ENCODE results near the gene MSN.

The MSN gene

GRCh38 chrX:65674204-65674893, 6.9 kb downstream of the MSN start:
- DNase-seq = peak; percentile 31

DNA sequence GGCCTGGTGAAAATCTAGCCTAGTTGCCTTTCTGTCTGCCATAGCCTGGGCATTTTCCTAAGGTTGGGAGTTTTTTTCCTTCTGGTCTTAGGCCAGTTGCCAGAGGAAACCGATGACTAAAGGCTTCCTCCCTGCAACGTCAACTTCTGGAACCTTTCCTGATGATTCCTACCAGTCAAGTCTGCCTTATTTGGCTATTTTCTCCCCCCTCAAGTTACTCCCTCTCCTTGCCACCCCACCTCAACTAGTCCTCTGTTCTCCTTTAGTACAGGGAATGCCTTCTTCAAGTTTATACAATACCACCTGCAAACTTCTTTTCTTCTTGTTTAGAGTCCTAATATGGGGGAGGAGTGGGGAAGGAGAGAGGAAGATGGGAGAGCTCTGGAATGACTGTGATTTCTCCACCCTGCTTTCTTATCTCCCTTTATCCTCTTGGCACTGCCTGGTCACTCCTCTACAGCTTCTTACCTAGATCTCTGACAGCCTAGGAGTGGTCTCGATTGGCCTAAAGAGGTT, 10.6 kb downstream of the MSN start:
- no peak for DNase-seq

GRCh38 chrX:65679071-65679540, 11.7 kb downstream of the MSN start:
- no peak for DNase-seq

DNA sequence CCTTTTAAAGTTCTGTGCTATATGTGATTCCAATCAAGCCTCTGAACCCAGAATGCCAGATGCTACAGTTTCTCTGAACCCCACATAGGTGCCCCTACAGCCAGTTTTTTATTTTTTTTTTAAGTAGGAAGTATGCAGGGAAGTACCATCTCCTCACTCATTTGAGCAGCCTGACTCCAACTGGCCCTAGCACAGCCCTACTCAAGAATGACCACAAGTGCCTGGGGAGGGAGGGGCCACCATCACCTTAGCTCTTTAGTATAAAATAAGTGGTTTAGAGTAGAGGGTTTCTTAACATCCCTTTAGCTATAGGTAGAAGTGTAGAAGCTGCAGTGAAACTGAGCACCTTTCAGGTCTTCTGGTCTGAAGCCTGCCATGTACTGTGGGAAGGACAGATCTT, 14.4 kb downstream of the MSN start:
- no peak for DNase-seq

GRCh38 chrX:65685112-65685511, 17.7 kb downstream of the MSN start:
- no peak for DNase-seq

DNA sequence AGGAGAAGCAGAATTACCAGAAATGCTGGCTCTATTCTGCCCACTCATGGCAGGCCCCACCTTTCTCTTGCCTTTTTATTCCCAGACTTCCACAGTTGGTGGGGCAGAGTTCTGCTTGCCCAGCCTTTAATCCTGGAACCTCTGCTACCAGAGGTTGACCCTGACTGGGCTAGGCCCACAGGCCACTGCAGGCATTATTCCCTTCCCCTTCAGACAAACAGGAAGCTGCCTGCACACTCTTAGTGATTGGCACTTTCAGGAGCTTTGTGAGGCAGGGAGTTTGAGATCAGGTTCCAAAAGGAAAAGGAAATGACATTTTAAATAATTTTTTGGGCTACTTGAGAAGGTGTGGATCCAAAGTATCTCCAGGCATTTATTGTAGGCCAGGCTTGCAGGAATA, 18.8 kb downstream of the MSN start:
- DNase-seq = no peak

DNA sequence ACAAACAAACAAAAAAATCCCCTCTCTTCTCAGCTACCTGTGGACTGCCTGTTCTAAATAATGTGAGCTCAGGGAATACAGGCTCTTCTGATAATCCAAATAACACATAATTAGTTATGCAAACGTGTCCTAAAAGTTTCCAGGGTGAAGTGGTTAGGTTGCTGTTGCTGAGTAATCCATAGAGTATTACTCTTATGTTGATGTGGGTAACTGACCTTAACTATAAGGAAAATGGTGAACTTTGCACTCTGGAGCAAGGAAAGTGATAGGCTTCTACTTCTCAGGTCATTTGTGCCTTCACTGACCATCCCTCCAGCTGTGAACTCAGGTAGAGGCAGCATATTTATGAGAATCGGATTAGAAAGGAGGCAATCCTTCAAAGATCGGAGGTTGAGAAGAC, 19.9 kb downstream of the MSN start:
- DNase-seq = no peak

- DNase-seq = no peak
Observed at GRCh38 chrX:65688403-65688871, 21.0 kb downstream of the MSN start.

- DNase-seq = no peak
Observed at GRCh38 chrX:65689377-65689776, 21.9 kb downstream of the MSN start.

- DNase-seq = no peak
Observed at GRCh38 chrX:65690057-65690855, 22.8 kb downstream of the MSN start.

- DNase-seq = no peak
Observed at GRCh38 chrX:65695849-65696449, 28.5 kb downstream of the MSN start.

DNA sequence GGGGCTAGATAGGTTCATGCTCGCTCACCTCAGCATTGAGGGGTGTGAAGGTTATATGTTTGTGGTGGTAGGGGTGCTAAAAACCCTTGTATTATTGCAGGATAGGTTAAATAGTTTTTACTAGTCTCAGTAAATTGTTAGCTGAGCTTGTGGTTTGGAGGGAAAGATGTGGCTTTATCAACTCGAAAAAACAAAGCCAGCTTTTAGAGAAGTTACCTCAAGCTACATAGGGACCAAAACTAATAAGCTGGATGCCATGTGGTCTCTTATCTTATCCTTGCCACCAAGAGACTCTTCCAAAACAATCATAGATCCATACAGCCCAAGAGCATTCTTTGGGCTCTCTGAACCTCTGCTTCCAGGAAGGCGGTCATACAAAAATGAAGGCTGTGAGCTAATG, 29.2 kb downstream of the MSN start:
- no peak for DNase-seq

DNA sequence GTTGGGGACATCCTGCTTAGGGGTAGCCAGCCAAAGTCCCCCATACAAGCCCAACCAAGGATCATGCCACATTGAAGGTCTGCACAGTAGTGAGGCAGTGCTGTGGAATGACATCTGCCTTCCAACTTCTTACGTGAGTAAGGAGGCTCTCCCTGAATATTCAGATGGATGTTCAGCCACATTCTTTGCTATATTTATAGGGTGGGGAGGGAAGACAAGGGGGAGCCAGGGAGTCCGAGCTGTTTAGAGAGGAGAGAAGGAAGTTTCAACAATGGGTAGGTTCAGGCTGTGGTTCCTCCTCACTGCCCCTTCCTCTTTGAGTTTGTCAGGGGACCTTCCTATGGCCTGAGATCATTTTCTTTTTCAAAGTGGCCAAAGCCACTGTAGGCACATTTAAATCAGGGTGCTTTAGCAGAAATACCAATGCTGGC, 29.8 kb downstream of the MSN start:
- no peak for DNase-seq

GRCh38 chrX:65697915-65698796, 30.7 kb downstream of the MSN start:
- DNase-seq = peak; percentile 77

- no peak for DNase-seq
Observed at GRCh38 chrX:65702956-65703355, 35.5 kb downstream of the MSN start.

DNA sequence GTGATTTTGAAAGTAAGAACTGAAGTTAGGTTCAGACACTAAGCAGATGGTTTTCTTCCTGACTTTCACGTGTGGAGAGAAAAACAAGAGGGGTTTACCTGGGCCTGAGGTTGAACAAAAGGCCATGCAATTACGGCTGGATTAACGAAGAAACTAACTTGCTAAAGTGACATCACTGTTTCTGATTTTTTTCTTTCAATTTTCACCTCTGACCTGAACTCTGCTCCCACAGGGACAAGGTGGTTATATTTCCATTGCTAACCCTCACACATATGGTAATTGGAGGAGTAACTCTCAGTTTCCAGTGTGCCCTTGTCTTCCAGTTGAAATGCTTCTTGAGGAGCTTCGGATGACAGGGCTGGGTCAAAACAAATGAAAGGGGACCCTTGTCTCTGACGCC, 38.0 kb downstream of the MSN start:
- no peak for DNase-seq

GRCh38 chrX:65706041-65706828, 38.8 kb downstream of the MSN start:
- peak; percentile 46 for DNase-seq

- no peak for DNase-seq
Observed at GRCh38 chrX:65707151-65707550, 39.7 kb downstream of the MSN start.

DNA sequence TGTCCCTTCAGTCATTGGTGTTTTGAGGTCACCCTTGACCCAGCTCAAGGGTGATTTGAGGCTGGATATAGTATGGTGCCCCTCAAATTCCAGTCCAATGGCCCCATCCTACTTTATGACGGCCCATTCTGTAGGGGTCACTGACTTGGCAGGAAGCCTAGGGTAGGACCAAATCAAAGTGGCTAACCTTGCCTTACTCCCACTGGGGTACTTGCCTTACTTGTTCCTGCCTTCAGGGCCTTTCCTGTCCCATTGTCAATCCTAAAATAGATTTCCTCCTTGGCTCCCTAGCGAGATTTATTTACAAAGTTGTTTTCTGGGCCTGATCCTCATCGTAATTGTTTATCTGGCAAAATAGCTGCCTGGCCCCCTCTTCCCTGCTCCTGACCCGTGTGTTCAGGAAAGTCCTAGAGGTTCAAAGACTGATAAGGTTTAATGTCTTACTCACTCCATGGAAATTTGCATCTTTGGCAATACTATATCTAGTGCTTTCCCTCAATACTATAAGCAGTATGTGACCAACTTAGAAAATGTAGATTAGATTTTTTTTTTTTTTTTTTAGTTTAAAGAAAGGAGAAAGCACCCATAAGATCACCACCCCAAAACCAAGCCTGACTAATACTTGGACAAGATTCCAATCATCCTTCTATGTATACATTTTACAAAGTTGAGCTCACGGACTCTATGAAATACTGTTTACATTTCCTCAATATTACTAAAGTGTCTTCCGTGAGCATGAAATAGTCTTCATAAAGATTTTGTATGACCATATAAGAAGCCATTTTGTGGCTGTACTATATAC, 44.8 kb downstream of the MSN start:
- no peak for DNase-seq

DNA sequence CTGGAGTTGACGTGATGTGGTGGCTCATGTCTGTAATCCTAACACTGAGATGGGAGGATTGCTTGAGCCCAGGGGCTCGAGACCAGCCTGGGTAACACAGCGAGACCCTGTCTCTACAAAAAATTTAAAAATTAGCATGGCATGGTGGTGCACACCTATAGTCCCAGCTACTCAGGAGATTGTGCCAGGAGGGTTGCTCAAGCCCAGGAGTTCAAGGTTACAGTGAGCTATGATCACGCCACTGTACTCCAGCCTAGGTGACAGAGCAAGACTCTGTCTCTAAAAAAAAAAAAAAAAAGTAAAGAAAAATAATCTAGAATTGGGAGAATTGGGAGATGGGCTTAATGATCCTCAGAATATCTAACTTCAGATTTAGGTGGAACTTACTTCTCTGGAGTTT, 51.1 kb downstream of the MSN start:
- no peak for DNase-seq
